Heart right ventricle (tissue), 16 donors: ENCODE measurements around the gene PAAF1. TPM values are rescaled to one million over a fixed set of nuclear protein-coding genes. Genes with fewer than 3 reads are reported as not detected.
A peak's percentile ranks its signal among the peaks of the same experiment; 100 is the strongest.

Experiments
- ATAC-seq, 8 donors: fragments of 200-7000 bp; cut with Tn5 transposase; one replicate each; pipeline ENCODE4 v1.9.1; 2020; ENCODE audit warnings: mild to moderate bottlenecking in 8 of 8, moderate library complexity in 8 of 8, moderate number of reproducible peaks in 1 of 8
- DNase-seq, 2 donors: peaks; one replicate each; pipeline ENCODE4 v3.0.0-alpha.2; 2020
- H3K27ac ChIP-seq, 10 donors: fragments of 200-600 bp; sonication (generic) in 2 of 10; one replicate each; pipeline versions ENCODE4 v1.5.0 to v1.8.0; 2020 to 2022; ENCODE audit warnings: mild to moderate bottlenecking in 3 of 10
- H3K27me3 ChIP-seq, 7 donors: fragments of 200-600 bp; one replicate each; pipeline ENCODE4 v1.8.0; 2021 to 2022; ENCODE audit warnings: mild to moderate bottlenecking in 2 of 7
- H3K36me3 ChIP-seq, 9 donors: fragments of 200-600 bp; sonication (generic) in 1 of 9; one replicate each; pipeline versions ENCODE4 v1.5.0 to v1.8.0; 2020 to 2022; ENCODE audit warnings: mild to moderate bottlenecking in 2 of 9
- H3K4me1 ChIP-seq, 9 donors: fragments of 200-600 bp; sonication (generic) in 1 of 9; one replicate each; pipeline versions ENCODE4 v1.5.0 to v1.8.0; 2020 to 2022; ENCODE audit warnings: mild to moderate bottlenecking in 4 of 9
- H3K4me3 ChIP-seq, 10 donors: fragments of 200-600 bp; sonication (generic) in 2 of 10; one replicate each; pipeline versions ENCODE4 v1.5.0 to v1.8.0; 2020 to 2022; ENCODE audit warnings: mild to moderate bottlenecking in 7 of 10, moderate library complexity in 2 of 10
- H3K9me3 ChIP-seq, 11 donors: fragments of 200-600 bp in 10 of 11; sonication (generic) in 2 of 11; one replicate each; pipeline versions ENCODE4 v1.5.0 to v1.8.0; 2013 to 2022; ENCODE audit warnings: mild to moderate bottlenecking in 2 of 11, control low read depth in 1 of 11, moderate library complexity in 1 of 11
- WGBS, 2 donors: extraction: QIAGEN DNeasy Blood & Tissue Kit; methylation state at CpG; one replicate each; pipeline ENCODE4 v1.1.7; 2013; ENCODE audit warnings: inconsistent platforms in 1 of 2; 5-methylcytosine and 5-hydroxymethylcytosine counted together
- intact Hi-C, 10 donors: fragments of 100-400 bp; cut with DNase I; formaldehyde crosslinking; loops; one replicate each; pipeline versions ENCODE4 v1.11.1 to v1.14.2; 2022
- polyA plus RNA-seq, 2 donors: library from polyadenylated mRNA; stranded (reverse); fragments of 200-250 nt; gene quantifications; one replicate each; pipeline ENCODE4 v1.2.3, GENCODE V29; 2013
- total RNA-seq, 10 donors: library from RNA; stranded (reverse); fragmentation: NEBNext Ultra II Directional in 3 of 10; extraction: Animal tissue kit (Norgen Biotek cat#: 25700) in 3 of 10; gene quantifications; one replicate each; pipeline versions ENCODE4 v1.2.1 to v1.2.4, GENCODE V29; 2021 to 2023
- TF ChIP-seq, protein P1 (sequence below), 9 donors: fragments of 200-600 bp; sonication (generic) in 2 of 9; IDR thresholded peaks; one replicate each; pipeline versions ENCODE4 v1.5.0 to v1.8.0; 2021 to 2022; ENCODE audit warnings: antibody characterized with exemption in 9 of 9, mild to moderate bottlenecking in 5 of 9, moderate library complexity in 1 of 9
- donor health status: Arrhythmogenic right ventricular cardiomyopathy.
- donor health status: ischemic (EF 13 %, LVEDD 7.1; RV severe dilation, severe dysfunction).
- donor health status: healthy with polysubstance abuse.
- donor health status: DM: no; HTN: yes; CAD: no.
- donor health status: DM: no; HTN: no; CAD: no.
- donor health status: ischemic (EF 25% LVEDD 6.9; RV normal size, moderate dysfunction).
- donor health status: ischemic (EF 25% LVEDD 5.7; RV mildly dilated, moderate dysfunction).
- donor health status: healthy.
- donor health status: DM: yes; HTN: yes; CAD: no.
- donor health status: Ischemic cardiomyopathy.
- donor health status: ischemic (EF 35%, LVEDD 5.7; RV mildly dilated, moderate dysfunction).
- donor health status: nonischemic (EF 11% LVEDD 7.7; RV severe dilation, severe dysfunction).
- donor health status: DM: yes; HTN: yes; CAD: no.
- donor health status: PGD.
- donor health status: ischemic (EF 29% LVEDD 5.4; RV normal size, mild dysfunction).
- donor health status: nonischemic (EF 23%, LVEDD 6.1; RV moderate dilation, normal function).

PAAF1 gene
- total and polyA plus RNA-seq, 12 donors: 7.7 to 27.4 (median 12.8) TPM

GRCh38 chr11:73965764-73966121 is 88.9 kb downstream of the PAAF1 start:
- H3K27me3 ChIP-seq: peaks cover 0 to 4% (median 0%) of the 10 kb centered on the region in 7 donors
- ATAC-seq (no peak), DNase-seq (no peak)
- no peak overlapping the region for H3K27ac ChIP-seq
- intact Hi-C loops: loop anchor here in 8 of 10 donors (2.0 to 10.0 kb wide), 7 partner anchors 17 to 129 kb away; partner anchors contain the start of gene UCP2 (in 1 of the 8)
- H3K9me3 ChIP-seq: no peaks in the 10 kb centered on the region
- no peaks in the 10 kb centered on the region for H3K36me3 ChIP-seq
- TF ChIP-seq, protein P1, sequence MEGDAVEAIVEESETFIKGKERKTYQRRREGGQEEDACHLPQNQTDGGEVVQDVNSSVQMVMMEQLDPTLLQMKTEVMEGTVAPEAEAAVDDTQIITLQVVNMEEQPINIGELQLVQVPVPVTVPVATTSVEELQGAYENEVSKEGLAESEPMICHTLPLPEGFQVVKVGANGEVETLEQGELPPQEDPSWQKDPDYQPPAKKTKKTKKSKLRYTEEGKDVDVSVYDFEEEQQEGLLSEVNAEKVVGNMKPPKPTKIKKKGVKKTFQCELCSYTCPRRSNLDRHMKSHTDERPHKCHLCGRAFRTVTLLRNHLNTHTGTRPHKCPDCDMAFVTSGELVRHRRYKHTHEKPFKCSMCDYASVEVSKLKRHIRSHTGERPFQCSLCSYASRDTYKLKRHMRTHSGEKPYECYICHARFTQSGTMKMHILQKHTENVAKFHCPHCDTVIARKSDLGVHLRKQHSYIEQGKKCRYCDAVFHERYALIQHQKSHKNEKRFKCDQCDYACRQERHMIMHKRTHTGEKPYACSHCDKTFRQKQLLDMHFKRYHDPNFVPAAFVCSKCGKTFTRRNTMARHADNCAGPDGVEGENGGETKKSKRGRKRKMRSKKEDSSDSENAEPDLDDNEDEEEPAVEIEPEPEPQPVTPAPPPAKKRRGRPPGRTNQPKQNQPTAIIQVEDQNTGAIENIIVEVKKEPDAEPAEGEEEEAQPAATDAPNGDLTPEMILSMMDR (IDR thresholded peaks at IDR 0.05): no peak
- peaks cover 0 to 15% (median 9%) of the 10 kb centered on the region in 9 donors for H3K4me1 ChIP-seq
- 70 to 73% methylated on average over 2 of the region's 2 CpGs for WGBS, 2 donors
- H3K4me3 ChIP-seq: no peak overlapping the region

GRCh38 chr11:73968356-73968966 is 91.7 kb downstream of the PAAF1 start:
- ATAC-seq (no peak), DNase-seq (no peak)
- 88 to 94% methylated on average over 15 of the region's 15 CpGs for WGBS, 2 donors
- intact Hi-C loops: loop anchor here in 8 of 10 donors (10.0 kb wide), 6 partner anchors 56 to 126 kb away; no protein-coding TSS in a partner anchor
- H3K27me3 ChIP-seq: peaks cover 0 to 4% (median 0%) of the 10 kb centered on the region in 7 donors
- no peaks in the 10 kb centered on the region for H3K9me3 ChIP-seq
- H3K36me3 ChIP-seq: peaks cover 0 to 1% (median 0%) of the 10 kb centered on the region in 9 donors
- no peak overlapping the region for H3K27ac ChIP-seq
- H3K4me3 ChIP-seq: no peak overlapping the region
- H3K4me1 ChIP-seq: peaks cover 0 to 17% (median 10%) of the 10 kb centered on the region in 9 donors
- TF ChIP-seq, protein P1 (IDR thresholded peaks at IDR 0.05): no peak

DNA sequence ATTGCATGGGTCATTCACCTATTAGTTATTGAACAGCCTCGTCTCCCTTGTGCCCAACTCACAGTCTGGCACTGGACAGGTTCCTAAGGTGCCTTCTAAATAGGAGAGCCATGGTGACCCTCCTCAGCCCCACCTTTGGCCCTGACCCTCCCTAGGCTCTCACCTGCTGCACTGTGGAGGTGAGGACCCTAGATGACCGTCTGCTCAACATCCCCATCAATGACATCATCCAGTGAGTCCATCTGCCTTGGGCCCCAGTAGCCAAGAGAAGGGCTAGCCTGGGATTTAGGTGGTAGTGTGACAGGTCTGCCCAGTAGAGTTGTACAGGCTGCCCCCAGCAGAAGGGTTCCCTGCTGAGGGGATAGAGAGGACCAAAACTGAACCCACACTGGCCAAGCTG is 92.3 kb downstream of the PAAF1 start:
- DNase-seq: no peak
- peaks cover 0 to 4% (median 0%) of the 10 kb centered on the region in 9 donors for H3K36me3 ChIP-seq
- TF ChIP-seq, protein P1 (IDR thresholded peaks at IDR 0.05): no peak
- no peak overlapping the region for H3K27ac ChIP-seq
- intact Hi-C loops: loop anchor here in 8 of 10 donors (10.0 kb wide), 6 partner anchors 56 to 126 kb away; no protein-coding TSS in a partner anchor
- WGBS, 2 donors: 86% methylated on average over 2 of the region's 2 CpGs
- peaks cover 0 to 23% (median 10%) of the 10 kb centered on the region in 9 donors for H3K4me1 ChIP-seq
- H3K4me3 ChIP-seq: no peak overlapping the region
- peaks cover 0 to 4% (median 0%) of the 10 kb centered on the region in 7 donors for H3K27me3 ChIP-seq
- H3K9me3 ChIP-seq: no peaks in the 10 kb centered on the region
- ATAC-seq: no peak

DNA sequence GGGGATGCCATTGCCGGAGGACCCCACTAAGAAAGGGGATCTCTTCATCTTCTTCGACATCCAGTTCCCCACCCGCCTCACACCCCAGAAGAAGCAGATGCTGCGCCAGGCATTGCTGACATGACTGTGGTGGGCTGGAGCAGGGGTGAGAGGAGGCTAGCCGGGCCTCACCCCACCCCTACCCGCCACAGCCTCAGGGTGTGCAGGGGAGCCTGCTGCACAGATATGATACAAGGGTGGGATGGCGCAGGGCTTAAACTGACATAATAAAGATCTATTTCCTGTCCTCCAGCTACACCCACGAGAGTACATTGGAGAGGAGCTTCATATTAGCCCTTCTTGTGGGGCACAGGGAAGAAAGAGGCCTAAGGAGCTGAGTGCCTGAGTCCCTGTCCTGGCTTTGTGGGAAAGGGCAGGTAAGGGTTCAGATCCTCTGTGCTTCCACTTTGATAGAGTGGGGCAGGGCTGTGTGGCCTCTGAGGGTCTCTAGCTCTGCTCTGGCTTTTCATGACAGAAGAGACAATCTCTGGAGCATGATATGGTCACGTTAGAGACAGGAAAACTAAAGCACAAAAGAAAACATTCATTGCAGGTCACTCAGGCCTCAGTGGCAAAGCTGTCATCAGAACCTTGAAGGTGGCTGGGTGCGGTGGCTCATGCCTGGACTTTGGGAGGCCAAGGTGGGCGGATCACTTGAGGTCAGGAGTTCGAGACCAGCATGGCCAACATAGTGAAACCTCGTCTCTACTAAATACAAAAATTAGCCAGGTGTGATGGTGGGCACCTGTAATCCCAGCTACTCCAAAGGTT is 93.4 kb downstream of the PAAF1 start:
- H3K9me3 ChIP-seq: no peaks in the 10 kb centered on the region
- H3K36me3 ChIP-seq: peaks cover 0 to 14% (median 0%) of the 10 kb centered on the region in 9 donors
- ATAC-seq (no peak), DNase-seq (no peak)
- peak overlapping the region in 1 of 10 donors; percentile 47 for H3K27ac ChIP-seq
- no peaks in the 10 kb centered on the region for H3K27me3 ChIP-seq
- 79 to 84% methylated on average over 13 of the region's 13 CpGs for WGBS, 2 donors
- TF ChIP-seq, protein P1 (IDR thresholded peaks at IDR 0.05): no peak
- intact Hi-C loops: loop anchor here in 8 of 10 donors (10.0 kb wide), 6 partner anchors 55 to 125 kb away; no protein-coding TSS in a partner anchor
- H3K4me3 ChIP-seq: no peak overlapping the region
- peaks cover 0 to 29% (median 6%) of the 10 kb centered on the region in 9 donors for H3K4me1 ChIP-seq
